Stimulated activated CD4-positive, alpha-beta T cell treated with anti-CD3 and anti-CD28 coated beads, Interleukin-15, amount 100 ng/mL, for 1 hour (primary cell): ENCODE data around the gene TMEM42.

ENCODE experiments used
- DNase-seq, 2 donors: peaks; one replicate each; pipeline ENCODE4 v3.0.0-alpha.2; 2020; ENCODE audit warnings: low read depth in 1 of 2, low spot score in 1 of 2

Gene TMEM42

GRCh38 chr3:44874308-44874707 lies 12.6 kb downstream of the TMEM42 start, which contains the start of gene TGM4:
Gene TGM4 (plus strand): TSS chr3:44874608. CDS start chr3:44874679, 71 bp downstream.
- DNase-seq, result no peak

GRCh38 chr3:44875596-44875995 lies 13.9 kb downstream of the TMEM42 start:
- no peak for DNase-seq

- DNase-seq, result no peak
Observed at GRCh38 chr3:44877333-44877732, 15.6 kb downstream of the TMEM42 start.

- no peak for DNase-seq
Observed at GRCh38 chr3:44880284-44880683, 18.6 kb downstream of the TMEM42 start.

GRCh38 chr3:44883213-44883955 lies 21.7 kb downstream of the TMEM42 start:
- no peak for DNase-seq

GRCh38 chr3:44883999-44884431 lies 22.3 kb downstream of the TMEM42 start:
- DNase-seq, result no peak

GRCh38 chr3:44885618-44886017 lies 23.9 kb downstream of the TMEM42 start:
- no peak for DNase-seq

- no peak for DNase-seq
Observed at GRCh38 chr3:44886561-44886960, 24.8 kb downstream of the TMEM42 start.

- DNase-seq, result no peak
Observed at GRCh38 chr3:44887101-44887500, 25.4 kb downstream of the TMEM42 start.

- DNase-seq, result no peak
Observed at GRCh38 chr3:44890258-44890657, 28.5 kb downstream of the TMEM42 start.

- no peak for DNase-seq
Observed at GRCh38 chr3:44890852-44891251, 29.1 kb downstream of the TMEM42 start.

GRCh38 chr3:44892689-44893088 lies 31.0 kb downstream of the TMEM42 start:
- no peak for DNase-seq

GRCh38 chr3:44893097-44893496 lies 31.4 kb downstream of the TMEM42 start:
- DNase-seq, result no peak

GRCh38 chr3:44894485-44894884 lies 32.8 kb downstream of the TMEM42 start:
- no peak for DNase-seq

GRCh38 chr3:44896440-44896839 lies 34.7 kb downstream of the TMEM42 start:
- no peak for DNase-seq

GRCh38 chr3:44899683-44900367 lies 38.1 kb downstream of the TMEM42 start:
- DNase-seq, result no peak

- no peak for DNase-seq
Observed at GRCh38 chr3:44902628-44903027, 40.9 kb downstream of the TMEM42 start.

GRCh38 chr3:44903314-44903713 lies 41.6 kb downstream of the TMEM42 start:
- DNase-seq, result no peak

GRCh38 chr3:44903751-44904150 lies 42.0 kb downstream of the TMEM42 start:
- no peak for DNase-seq

- no peak for DNase-seq
Observed at GRCh38 chr3:44905446-44906157, 43.9 kb downstream of the TMEM42 start.

- no peak for DNase-seq
Observed at GRCh38 chr3:44906997-44907396, 45.3 kb downstream of the TMEM42 start.

- no peak for DNase-seq
Observed at GRCh38 chr3:44907612-44908011, 45.9 kb downstream of the TMEM42 start.
